HL-60 (cell line): ENCODE measurements around the gene SYT11.

ENCODE experiments used
- GABPA ChIP-seq: IDR thresholded peaks from 2 replicates; pipeline ENCODE4 v1.6.1; 2012; ENCODE audit warnings: low read depth
- SPI1 ChIP-seq: IDR thresholded peaks from 2 replicates; pipeline ENCODE4 v1.6.1; 2012; ENCODE audit warnings: low read depth, mild to moderate bottlenecking, borderline replicate concordance
- TF ChIP-seq, protein P1 (sequence below): IDR thresholded peaks from one replicate; pipeline ENCODE4 v1.5.1; 2011; ENCODE audit warnings: low read length, control low read depth, inconsistent platforms; ENCODE audit not compliant: insufficient read depth
- TF ChIP-seq, protein P2 (sequence below): IDR thresholded peaks from 2 replicates; pipeline ENCODE4 v1.6.1; 2012; ENCODE audit warnings: low read depth; ENCODE audit not compliant: insufficient replicate concordance

DNA sequence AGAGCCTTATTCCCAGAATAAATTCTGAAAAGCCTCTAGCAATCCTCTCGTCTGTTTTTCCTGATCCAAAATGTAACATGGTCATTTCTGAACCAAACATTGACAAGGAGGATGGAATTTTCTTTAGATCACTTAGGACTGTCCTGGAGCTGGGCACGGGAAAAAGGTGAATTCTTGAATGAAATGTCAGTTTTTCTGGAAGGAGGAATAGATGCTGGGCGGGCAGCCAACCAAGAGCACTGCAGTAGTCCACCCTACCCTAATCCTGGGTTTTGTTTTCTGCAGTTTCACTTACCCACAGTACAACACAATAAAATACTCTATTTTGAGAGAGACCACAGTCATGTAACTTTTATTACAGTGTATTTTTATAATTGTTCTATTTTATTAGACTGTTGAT, 30.9 kb downstream of the SYT11 start:
- TF ChIP-seq SPI1 = no peak
- TF ChIP-seq, protein P1, sequence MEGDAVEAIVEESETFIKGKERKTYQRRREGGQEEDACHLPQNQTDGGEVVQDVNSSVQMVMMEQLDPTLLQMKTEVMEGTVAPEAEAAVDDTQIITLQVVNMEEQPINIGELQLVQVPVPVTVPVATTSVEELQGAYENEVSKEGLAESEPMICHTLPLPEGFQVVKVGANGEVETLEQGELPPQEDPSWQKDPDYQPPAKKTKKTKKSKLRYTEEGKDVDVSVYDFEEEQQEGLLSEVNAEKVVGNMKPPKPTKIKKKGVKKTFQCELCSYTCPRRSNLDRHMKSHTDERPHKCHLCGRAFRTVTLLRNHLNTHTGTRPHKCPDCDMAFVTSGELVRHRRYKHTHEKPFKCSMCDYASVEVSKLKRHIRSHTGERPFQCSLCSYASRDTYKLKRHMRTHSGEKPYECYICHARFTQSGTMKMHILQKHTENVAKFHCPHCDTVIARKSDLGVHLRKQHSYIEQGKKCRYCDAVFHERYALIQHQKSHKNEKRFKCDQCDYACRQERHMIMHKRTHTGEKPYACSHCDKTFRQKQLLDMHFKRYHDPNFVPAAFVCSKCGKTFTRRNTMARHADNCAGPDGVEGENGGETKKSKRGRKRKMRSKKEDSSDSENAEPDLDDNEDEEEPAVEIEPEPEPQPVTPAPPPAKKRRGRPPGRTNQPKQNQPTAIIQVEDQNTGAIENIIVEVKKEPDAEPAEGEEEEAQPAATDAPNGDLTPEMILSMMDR = no peak
- TF ChIP-seq GABPA = no peak
- TF ChIP-seq, protein P2, sequence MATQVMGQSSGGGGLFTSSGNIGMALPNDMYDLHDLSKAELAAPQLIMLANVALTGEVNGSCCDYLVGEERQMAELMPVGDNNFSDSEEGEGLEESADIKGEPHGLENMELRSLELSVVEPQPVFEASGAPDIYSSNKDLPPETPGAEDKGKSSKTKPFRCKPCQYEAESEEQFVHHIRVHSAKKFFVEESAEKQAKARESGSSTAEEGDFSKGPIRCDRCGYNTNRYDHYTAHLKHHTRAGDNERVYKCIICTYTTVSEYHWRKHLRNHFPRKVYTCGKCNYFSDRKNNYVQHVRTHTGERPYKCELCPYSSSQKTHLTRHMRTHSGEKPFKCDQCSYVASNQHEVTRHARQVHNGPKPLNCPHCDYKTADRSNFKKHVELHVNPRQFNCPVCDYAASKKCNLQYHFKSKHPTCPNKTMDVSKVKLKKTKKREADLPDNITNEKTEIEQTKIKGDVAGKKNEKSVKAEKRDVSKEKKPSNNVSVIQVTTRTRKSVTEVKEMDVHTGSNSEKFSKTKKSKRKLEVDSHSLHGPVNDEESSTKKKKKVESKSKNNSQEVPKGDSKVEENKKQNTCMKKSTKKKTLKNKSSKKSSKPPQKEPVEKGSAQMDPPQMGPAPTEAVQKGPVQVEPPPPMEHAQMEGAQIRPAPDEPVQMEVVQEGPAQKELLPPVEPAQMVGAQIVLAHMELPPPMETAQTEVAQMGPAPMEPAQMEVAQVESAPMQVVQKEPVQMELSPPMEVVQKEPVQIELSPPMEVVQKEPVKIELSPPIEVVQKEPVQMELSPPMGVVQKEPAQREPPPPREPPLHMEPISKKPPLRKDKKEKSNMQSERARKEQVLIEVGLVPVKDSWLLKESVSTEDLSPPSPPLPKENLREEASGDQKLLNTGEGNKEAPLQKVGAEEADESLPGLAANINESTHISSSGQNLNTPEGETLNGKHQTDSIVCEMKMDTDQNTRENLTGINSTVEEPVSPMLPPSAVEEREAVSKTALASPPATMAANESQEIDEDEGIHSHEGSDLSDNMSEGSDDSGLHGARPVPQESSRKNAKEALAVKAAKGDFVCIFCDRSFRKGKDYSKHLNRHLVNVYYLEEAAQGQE = no peak
